Thoracic aorta (tissue), 2 donors: Measurements from ENCODE around the gene EEFSEC. TPM values are rescaled to one million over a fixed set of nuclear protein-coding genes. Genes with fewer than 3 reads are reported as not detected.

Experiments
- ATAC-seq: fragments of 150-250 bp; one replicate; pipeline ENCODE4 v1.8.0; 2017; ENCODE audit warnings: low read depth; ENCODE audit not compliant: insufficient number of reproducible peaks, low FRiP score
- DNase-seq: peaks from one replicate; pipeline ENCODE4 v3.0.0-alpha.2; 2020; ENCODE audit warnings: low spot score
- H3K27ac ChIP-seq, 2 donors: fragments of 200-600 bp; sonication (generic); 1 replicate in 1 of 2; 2 replicates in 1 of 2; pipeline ENCODE4 v1.5.1; 2016; ENCODE audit warnings: mild to moderate bottlenecking in 2 of 2, moderate library complexity in 2 of 2
- H3K27me3 ChIP-seq: fragments of 200-600 bp; sonication (generic); replicated peaks from 2 replicates; pipeline ENCODE4 v1.6.0; 2016; ENCODE audit warnings: mild to moderate bottlenecking; ENCODE audit not compliant: insufficient read depth
- H3K36me3 ChIP-seq: fragments of 200-600 bp; sonication (generic); one replicate; pipeline ENCODE4 v1.5.1; 2016
- H3K4me1 ChIP-seq, 2 donors: fragments of 200-600 bp; sonication (generic); 1 replicate in 1 of 2; 2 replicates in 1 of 2; pipeline versions ENCODE4 v1.5.1 to v1.6.0; 2016; ENCODE audit warnings: low read depth in 2 of 2, mild to moderate bottlenecking in 1 of 2; ENCODE audit not compliant: control insufficient read depth in 1 of 2
- H3K4me3 ChIP-seq: fragments of 200-600 bp; sonication (generic); 2 replicates; pipeline ENCODE4 v1.5.1; 2016; ENCODE audit warnings: mild to moderate bottlenecking
- H3K9me3 ChIP-seq: fragments of 200-600 bp; sonication (generic); 2 replicates; pipeline ENCODE4 v1.5.1; 2016
- total RNA-seq, 2 donors: library from RNA; depleted of rRNA; stranded (reverse); fragments of >200 nt; gene quantifications; one replicate each; pipeline versions ENCODE4 v1.1.0 to v1.2.3, GENCODE V29; 2016
- TF ChIP-seq, protein P1 (sequence below): fragments of 200-600 bp; sonication (generic); IDR thresholded peaks from one replicate; pipeline ENCODE4 v1.5.1; 2019; ENCODE audit warnings: antibody characterized with exemption

The EEFSEC gene
- total RNA-seq, 2 donors from 2014 or later = 16.1 to 17.5 TPM

DNA sequence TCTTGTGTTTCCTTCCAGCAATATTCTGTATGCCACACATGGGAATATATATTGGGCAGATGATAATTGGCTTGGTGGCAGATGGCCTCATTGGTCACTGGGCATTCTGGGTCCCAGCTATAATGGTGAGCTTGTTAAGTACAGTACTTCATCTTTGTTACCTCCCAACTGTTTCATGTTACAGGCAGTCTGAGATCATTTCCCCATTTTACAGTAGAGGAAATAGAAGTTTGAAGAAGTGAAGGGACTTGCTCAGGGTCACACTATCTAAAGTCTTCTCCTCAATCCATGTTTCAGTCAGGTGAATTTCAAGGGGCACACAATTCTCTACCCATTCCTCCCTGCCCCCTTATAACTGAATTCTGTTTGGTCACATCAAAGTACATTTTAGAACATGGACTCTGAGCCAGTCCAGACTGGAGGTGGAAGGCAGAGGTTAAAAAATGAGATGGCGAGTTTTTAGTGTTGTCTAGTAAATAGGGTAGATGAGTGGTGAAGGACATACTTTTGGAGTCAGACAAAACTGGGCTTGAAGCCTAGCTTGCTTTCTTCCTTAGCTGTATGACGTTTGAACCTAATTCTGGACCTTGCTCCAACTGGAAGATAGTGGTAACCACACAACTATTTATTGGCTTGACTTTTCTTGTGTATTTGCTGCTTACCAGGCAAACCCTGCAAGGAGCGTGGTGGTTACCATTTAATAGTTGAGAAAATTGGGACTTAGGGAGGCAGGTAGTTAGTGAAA is 2.5 kb downstream of the EEFSEC start:
- DNase-seq (no peak), ATAC-seq (no peak)
- H3K27ac ChIP-seq = no peak overlapping the region
- H3K9me3 ChIP-seq = no peaks in the 10 kb centered on the region
- no peaks in the 10 kb centered on the region for H3K36me3 ChIP-seq
- TF ChIP-seq, protein P1, sequence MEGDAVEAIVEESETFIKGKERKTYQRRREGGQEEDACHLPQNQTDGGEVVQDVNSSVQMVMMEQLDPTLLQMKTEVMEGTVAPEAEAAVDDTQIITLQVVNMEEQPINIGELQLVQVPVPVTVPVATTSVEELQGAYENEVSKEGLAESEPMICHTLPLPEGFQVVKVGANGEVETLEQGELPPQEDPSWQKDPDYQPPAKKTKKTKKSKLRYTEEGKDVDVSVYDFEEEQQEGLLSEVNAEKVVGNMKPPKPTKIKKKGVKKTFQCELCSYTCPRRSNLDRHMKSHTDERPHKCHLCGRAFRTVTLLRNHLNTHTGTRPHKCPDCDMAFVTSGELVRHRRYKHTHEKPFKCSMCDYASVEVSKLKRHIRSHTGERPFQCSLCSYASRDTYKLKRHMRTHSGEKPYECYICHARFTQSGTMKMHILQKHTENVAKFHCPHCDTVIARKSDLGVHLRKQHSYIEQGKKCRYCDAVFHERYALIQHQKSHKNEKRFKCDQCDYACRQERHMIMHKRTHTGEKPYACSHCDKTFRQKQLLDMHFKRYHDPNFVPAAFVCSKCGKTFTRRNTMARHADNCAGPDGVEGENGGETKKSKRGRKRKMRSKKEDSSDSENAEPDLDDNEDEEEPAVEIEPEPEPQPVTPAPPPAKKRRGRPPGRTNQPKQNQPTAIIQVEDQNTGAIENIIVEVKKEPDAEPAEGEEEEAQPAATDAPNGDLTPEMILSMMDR = no peak
- no peak overlapping the region for H3K4me3 ChIP-seq
- H3K4me1 ChIP-seq = peaks cover 8 to 13% of the 10 kb centered on the region in 2 donors
- H3K27me3 ChIP-seq = no peaks in the 10 kb centered on the region

DNA sequence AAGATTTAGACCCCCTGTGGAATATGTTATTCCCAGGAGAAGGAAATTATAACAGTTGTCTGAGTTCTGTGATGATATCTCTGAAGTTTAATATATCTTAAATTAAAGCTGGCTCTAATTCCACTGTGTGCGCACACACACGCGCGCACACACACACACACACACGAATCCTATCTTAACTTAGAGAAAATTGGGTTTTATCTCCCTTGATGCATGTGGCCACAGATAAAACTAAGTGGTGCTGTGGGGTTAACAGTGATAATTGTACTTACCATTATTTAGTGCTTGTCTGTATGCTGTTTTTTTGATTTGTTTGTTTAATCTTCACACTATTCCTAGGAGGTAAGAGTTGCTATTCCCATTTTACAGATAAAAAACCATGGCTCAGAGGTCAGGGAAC is 7.4 kb downstream of the EEFSEC start:
- Histone ChIP-seq H3K9me3 (no peaks in the 10 kb centered on the region), H3K27ac (no peak overlapping the region), H3K4me1 (no peaks in the 10 kb centered on the region), H3K36me3 (no peaks in the 10 kb centered on the region), H3K27me3 (no peaks in the 10 kb centered on the region), H3K4me3 (no peak overlapping the region)
- DNase-seq (no peak), ATAC-seq (no peak)
- TF ChIP-seq, protein P1 = no peak

DNA sequence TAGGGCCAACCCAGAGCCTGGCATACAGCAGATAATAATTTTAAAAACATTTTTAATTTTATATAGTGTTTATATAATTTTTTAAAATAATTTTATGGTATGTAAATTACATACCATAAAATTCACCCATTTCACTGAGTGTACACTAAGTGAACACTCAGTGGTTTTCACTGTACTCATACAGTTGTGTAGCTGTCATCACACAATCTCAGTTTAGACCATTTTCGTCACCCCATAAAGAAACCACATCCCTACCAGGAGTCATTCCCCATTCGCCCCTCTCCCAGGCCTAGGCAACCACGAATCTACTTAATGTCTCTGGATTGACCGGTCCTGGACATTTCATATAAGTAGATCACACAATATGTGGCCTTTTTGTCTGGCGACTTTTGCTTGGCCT is 10.2 kb downstream of the EEFSEC start:
- H3K4me1 ChIP-seq = no peaks in the 10 kb centered on the region
- H3K27ac ChIP-seq = no peak overlapping the region
- no peaks in the 10 kb centered on the region for H3K9me3 ChIP-seq
- no peaks in the 10 kb centered on the region for H3K36me3 ChIP-seq
- TF ChIP-seq, protein P1 = no peak
- H3K4me3 ChIP-seq = no peak overlapping the region
- ATAC-seq = no peak
- no peak for DNase-seq
- no peaks in the 10 kb centered on the region for H3K27me3 ChIP-seq

DNA sequence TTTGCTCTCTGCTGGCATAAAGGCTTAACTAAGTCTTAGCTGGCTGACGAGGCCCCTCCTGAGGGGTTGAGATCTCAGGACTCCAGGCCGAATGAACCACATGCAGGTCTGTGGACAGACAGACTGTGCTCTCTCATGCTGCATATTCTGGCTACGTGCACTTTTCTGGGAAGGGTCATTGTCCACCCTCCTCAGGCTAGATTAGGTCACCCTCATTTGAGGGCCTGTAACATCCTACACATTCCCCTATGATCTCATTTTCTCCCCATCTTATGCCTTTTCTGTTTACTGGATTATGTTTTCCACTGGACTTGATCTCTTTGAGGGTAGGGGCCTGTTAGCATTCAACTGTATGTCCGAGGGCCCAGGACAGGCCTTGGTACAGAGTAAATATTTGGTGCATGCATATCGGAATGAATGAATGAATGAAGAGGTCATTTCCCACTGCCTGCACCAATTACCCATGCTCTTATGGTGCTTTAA is 13.7 kb downstream of the EEFSEC start:
- DNase-seq = no peak
- peaks cover 0 to 3% of the 10 kb centered on the region in 2 donors for H3K4me1 ChIP-seq
- TF ChIP-seq, protein P1 = no peak
- no peak overlapping the region for H3K4me3 ChIP-seq
- H3K27me3 ChIP-seq = no peaks in the 10 kb centered on the region
- no peaks in the 10 kb centered on the region for H3K9me3 ChIP-seq
- H3K27ac ChIP-seq = no peak overlapping the region
- H3K36me3 ChIP-seq = no peaks in the 10 kb centered on the region
- ATAC-seq = no peak

DNA sequence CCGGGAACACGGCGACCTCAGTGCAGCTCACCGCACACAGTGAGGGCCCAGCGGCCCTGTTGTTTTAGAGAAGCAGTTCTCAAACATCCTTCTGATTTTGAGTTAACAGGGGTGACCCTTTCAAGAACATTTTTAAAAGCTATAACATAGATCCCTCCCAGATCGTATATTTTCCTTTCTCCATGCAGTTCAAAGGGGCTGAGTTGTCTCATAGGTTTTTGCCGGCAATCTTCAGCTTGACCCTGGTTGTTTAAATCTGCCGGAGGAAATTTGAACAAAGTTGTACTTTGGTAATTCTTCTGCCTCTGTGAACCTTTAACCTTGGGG is 14.3 kb downstream of the EEFSEC start:
- no peaks in the 10 kb centered on the region for H3K9me3 ChIP-seq
- no peak overlapping the region for H3K4me3 ChIP-seq
- DNase-seq (no peak), ATAC-seq (no peak)
- TF ChIP-seq, protein P1 = no peak
- H3K27ac ChIP-seq = no peak overlapping the region
- no peaks in the 10 kb centered on the region for H3K27me3 ChIP-seq
- H3K36me3 ChIP-seq = no peaks in the 10 kb centered on the region
- peaks cover 0 to 3% of the 10 kb centered on the region in 2 donors for H3K4me1 ChIP-seq
